ENCODE measurements around the gene S100A3.

DNA sequence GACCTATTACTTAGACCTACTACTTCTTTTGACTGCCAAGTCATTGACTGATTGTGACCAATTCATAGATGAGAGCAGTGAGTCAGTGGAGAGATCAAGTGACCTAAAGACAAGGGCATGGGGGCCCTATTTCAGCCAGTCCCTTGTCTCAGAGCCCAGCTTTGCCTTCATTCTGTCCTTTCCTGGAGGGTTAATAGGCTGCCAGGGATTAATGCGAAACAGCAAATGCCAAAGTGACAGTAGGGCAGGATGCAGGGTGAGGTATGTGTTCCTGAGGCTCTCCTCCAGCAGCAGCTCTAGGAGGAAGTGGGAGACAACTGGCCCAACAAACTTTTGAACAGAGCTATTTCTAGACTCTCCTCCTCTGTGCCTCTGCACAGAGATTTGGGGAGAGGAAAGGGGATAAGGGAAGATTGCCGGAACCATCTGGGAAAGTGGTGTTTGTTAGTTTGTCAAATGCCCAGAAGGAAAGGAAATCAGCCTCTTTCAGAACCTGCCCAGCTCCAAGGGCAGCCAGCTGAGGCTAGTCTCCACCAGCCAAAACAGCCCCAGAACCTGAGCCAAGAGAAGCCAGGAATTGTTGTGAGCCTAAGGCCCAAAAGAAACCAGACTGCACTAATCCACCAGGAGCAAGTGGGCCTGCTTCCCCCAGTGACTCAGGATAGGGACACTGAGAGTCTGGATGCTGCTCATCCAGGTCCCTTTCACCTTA, 4.9 kb upstream of the S100A3 start:
- TF ChIP-seq, protein P1, sequence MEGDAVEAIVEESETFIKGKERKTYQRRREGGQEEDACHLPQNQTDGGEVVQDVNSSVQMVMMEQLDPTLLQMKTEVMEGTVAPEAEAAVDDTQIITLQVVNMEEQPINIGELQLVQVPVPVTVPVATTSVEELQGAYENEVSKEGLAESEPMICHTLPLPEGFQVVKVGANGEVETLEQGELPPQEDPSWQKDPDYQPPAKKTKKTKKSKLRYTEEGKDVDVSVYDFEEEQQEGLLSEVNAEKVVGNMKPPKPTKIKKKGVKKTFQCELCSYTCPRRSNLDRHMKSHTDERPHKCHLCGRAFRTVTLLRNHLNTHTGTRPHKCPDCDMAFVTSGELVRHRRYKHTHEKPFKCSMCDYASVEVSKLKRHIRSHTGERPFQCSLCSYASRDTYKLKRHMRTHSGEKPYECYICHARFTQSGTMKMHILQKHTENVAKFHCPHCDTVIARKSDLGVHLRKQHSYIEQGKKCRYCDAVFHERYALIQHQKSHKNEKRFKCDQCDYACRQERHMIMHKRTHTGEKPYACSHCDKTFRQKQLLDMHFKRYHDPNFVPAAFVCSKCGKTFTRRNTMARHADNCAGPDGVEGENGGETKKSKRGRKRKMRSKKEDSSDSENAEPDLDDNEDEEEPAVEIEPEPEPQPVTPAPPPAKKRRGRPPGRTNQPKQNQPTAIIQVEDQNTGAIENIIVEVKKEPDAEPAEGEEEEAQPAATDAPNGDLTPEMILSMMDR (CRISPR knock-in tag; IDR thresholded peaks at IDR 0.05): no peak
- TF ChIP-seq ZNF644 (CRISPR knock-in tag; IDR thresholded peaks at IDR 0.05; ENCODE audit: low read depth): no peak
- no peak for TF ChIP-seq POLR2AphosphoS2 (IDR thresholded peaks at IDR 0.05; ENCODE audit: low read depth, low read length)
- no peak for TF ChIP-seq EP300 (IDR thresholded peaks at IDR 0.05; ENCODE audit: low read depth in 2 of 2, low read length in 2 of 2)
- TF ChIP-seq EP300 (CRISPR knock-in tag; IDR thresholded peaks at IDR 0.05; ENCODE audit: borderline replicate concordance): no peak
- TF ChIP-seq ZNF558 (CRISPR knock-in tag; IDR thresholded peaks at IDR 0.05; ENCODE audit: borderline replicate concordance): no peak

Measured in HepG2 (cell line).